GM12892 (cell line): ENCODE results near the gene CREBZF.

Source experiments
- POLR2A ChIP-seq: IDR thresholded peaks from 2 replicates; pipeline ENCODE4 v1.6.1; 2011; ENCODE audit warnings: low read depth, low read length, control low read depth
- POLR2AphosphoS5 ChIP-seq: IDR thresholded peaks from 2 replicates; pipeline ENCODE4 v1.6.1; 2011; ENCODE audit warnings: low read depth, low read length, control low read depth
- TAF1 ChIP-seq: IDR thresholded peaks from 2 replicates; pipeline ENCODE4 v1.6.1; 2011; ENCODE audit warnings: low read depth, mild to moderate bottlenecking, control low read depth, low read length, borderline replicate concordance

- TF ChIP-seq POLR2AphosphoS5 (no peak), POLR2A (no peak), TAF1 (no peak)
These were observed 48.0 kb upstream of the CREBZF start for GRCh38 chr11:85712953-85713352.
